Ramos (cell line): ENCODE results near the gene CDYL2.

Source experiments
- in situ Hi-C: fragments of 300-500 bp; cut with MboI; formaldehyde crosslinking; loops from one replicate; pipeline ENCODE4 v1.14.3; 2022; ENCODE audit warnings: low sequenced_read_pairs; ENCODE audit not compliant: unreplicated experiment

CDYL2 gene

DNA sequence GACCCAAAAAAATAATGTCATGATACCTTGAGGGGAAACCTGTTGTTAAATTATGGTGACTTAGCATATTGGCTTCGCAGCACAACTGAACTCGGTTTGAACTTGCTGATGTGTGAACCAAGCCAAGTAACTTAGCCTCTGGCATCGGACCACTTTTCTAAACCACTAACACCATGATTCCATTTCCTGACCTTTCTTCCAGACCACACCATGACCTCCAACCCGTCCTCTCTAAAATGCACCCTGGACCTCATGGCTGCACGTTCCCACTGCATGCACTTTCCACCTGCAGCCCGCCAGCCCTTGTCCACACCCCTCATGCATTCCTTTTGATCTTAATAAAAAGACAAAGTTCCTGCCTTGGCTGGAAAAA is 234.3 kb downstream of the CDYL2 start:
- in situ Hi-C loops: no loop called here

DNA sequence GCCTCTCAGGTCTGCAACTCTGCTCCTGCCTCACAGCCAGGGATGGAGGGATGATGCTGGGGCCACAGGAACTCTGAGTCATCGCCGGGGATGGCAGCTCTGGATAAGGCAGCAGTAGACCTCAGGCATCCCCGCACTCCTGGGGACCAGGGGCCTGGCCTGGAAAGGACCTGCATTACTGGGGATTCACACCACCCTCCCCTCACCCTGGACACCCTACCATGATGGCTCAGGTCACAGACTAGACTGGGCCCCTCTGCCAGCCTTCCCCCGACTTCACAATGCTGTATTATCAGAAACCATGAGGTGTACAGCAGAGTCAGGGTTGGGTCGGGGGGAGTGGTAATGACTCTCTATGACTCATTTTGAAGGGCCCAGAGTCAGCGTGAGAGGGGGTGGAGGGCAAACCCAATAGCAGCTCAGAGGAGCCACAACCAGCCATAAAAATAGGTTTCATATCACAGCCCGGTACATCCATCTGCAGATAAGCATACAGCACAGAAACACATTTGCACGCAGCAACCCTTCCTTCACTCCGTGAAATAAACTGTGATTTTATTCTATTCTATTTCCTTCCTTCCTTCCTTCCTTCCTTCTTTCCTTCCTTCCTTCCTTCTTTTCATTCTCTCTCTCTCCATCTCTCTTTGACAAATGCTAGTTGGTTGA is 234.8 kb downstream of the CDYL2 start:
- in situ Hi-C loops: no loop called here

DNA sequence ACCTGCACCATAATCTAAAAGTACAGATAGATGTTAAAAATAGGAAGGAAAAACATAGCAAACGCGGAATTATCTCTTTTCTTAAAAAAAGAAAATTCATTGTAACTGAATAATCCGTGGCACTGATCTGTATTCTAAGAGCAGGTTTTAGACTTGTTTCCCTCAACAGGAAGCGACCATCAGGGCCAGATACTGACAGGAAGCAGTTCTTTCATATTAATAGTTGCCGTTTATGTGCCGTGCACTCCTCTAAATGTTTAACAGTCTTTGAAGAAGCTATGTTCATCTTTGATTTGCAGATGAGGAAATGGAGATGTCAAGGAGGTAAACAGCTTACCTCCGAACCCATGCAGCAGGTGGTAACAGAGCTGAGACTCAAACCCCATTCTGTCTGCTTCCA is 240.0 kb downstream of the CDYL2 start:
- in situ Hi-C loops: no loop called here

DNA sequence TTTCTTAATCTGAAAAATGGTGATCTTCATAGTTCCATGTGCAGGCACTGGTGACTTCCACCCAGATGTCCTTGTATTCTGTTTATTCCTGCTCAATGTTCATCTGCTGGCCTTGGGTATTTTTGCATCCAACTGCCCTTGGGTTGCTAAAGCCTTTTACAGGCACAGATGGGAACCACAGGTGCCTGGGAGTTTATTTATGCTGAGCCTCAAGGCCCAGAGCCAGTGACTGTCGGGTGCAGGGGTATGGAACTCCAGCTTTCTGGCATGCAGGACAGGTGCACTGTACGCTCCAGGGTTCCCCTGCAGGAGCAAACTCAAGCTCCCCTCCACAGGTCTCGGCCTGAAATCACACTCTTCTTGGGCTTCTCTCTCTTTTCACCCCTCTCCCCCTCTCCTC is 241.3 kb downstream of the CDYL2 start:
- in situ Hi-C loops: no loop called here

DNA sequence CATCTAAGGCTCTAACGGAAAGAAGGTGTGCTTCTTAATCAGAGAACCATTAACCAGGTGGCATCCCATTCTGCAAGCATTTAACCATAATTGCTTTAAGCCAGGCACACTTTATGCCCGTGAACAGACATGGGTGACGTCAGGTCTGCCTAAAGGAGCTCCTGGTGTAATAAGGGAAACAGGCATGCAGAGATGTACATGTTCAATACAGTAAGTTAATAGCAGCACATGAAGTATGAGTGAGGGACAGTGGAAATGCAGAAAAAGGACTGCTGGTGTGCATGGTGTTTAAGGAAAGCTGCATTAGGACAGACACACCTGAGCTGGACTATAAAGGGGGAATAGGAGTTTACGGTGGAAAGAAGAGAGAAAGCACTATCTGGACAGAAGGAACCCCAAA is 245.0 kb downstream of the CDYL2 start:
- in situ Hi-C loops: no loop called here

DNA sequence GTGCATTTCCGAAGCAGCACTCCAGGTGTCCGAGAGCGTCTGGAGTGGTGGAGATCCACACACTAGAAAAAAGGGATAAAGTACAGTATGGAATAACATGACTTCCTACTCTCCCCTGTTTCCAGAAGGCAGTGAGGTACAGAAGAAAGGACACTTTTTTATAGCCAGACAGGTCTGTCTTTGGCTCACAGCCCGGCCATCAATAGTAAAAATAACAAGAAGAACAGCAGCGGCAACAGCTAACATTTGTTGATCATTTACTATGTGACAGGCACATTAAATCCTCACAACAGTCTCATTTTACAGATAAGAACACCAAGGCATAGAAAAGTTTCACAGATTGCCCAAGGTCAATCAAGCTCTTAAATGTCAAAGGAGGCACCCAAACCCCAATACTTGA is 247.4 kb downstream of the CDYL2 start:
- in situ Hi-C loops: no loop called here

DNA sequence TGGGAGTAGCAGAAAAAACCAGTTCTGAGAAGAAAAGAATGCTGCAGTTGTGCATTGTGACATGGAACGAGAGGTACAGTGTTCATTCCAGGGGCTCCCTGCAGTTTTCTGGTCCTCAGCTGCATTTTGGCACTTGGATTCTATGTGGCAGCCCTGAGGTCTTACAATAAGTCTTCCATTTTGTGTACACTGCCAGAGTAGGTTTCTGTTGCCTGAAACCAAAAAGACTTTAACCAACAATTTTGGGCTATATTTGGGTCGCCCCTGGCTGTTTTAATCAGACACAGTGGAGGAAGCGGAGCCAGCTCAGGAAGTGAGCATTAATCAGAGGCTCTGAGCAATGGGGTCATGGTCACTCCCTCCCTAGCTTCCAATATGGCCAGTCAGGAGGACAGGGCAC is 247.9 kb downstream of the CDYL2 start:
- in situ Hi-C loops: no loop called here

DNA sequence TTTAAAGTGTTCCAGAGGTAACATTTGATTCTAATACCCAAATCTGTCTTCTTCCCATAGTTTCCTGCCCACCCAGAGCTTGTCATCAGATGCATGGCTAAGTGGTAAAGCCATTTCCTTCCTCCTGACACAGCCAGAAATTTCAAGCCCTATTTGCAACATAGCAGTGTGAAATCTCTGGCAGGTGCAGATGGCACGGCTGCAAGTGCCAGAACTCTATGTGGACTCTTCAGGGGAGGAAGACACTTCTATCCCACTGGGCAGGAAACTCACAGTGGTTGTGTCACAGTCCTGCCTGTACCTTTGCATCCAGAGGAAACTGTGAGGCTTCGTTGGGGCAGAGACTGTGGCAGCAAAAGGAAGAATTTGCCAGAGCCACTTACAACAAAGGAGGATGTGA is 250.4 kb downstream of the CDYL2 start:
- in situ Hi-C loops: no loop called here

DNA sequence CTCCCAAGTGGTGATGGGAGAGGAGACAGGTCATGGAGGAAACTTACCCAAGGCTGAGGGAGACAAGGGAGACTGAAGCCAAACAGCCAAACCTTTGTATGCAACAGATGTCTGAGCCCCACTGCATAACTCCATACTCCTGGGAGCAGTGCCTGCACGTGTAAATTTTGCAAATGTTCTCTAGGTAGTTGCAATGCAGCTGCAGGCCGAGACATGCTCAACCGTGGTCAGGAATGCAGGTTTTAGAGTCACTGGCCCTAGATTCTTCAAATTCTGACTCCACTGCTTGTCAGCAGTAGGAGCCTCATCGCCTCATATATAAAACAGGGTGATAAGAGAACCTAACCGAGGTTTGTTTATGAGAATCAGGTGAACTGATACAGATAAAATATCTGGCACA is 252.1 kb downstream of the CDYL2 start:
- in situ Hi-C loops: no loop called here
